HG03432 (cell line): ENCODE data around the gene WHRN.

Experiments used
- ATAC-seq: cut with Tn5 transposase; IDR thresholded peaks from one replicate; pipeline ENCODE4 v1.9.1; 2021; ENCODE audit warnings: mild to moderate bottlenecking, moderate library complexity; ENCODE audit not compliant: unreplicated experiment

Gene WHRN

GRCh38 chr9:114401344-114401743 lies 103.9 kb downstream of the WHRN start:
- no peak for ATAC-seq

- no peak for ATAC-seq
Observed at GRCh38 chr9:114400772-114401171, 104.5 kb downstream of the WHRN start.

- ATAC-seq: no peak
Observed at GRCh38 chr9:114400219-114400618, 105.1 kb downstream of the WHRN start.

GRCh38 chr9:114399381-114399780 lies 105.9 kb downstream of the WHRN start:
- no peak for ATAC-seq

GRCh38 chr9:114397848-114398605 lies 107.2 kb downstream of the WHRN start:
- peak; percentile 85 for ATAC-seq

GRCh38 chr9:114397219-114397847 lies 107.9 kb downstream of the WHRN start:
- no peak for ATAC-seq

- ATAC-seq: no peak
Observed at GRCh38 chr9:114396558-114397218, 108.6 kb downstream of the WHRN start.

GRCh38 chr9:114395768-114396167 lies 109.5 kb downstream of the WHRN start:
- no peak for ATAC-seq

- no peak for ATAC-seq
Observed at GRCh38 chr9:114395334-114395617, 110.0 kb downstream of the WHRN start.

GRCh38 chr9:114394523-114395333 lies 110.5 kb downstream of the WHRN start:
- no peak for ATAC-seq

- ATAC-seq: no peak
Observed at GRCh38 chr9:114392749-114393112, 112.5 kb downstream of the WHRN start.

- ATAC-seq: no peak
Observed at GRCh38 chr9:114390952-114391351, 114.3 kb downstream of the WHRN start.

GRCh38 chr9:114389612-114390368 lies 115.5 kb downstream of the WHRN start:
- ATAC-seq: no peak

GRCh38 chr9:114388764-114389375 lies 116.4 kb downstream of the WHRN start:
- no peak for ATAC-seq

GRCh38 chr9:114388357-114388682 lies 117.0 kb downstream of the WHRN start:
- ATAC-seq: no peak

- ATAC-seq: peak; percentile 35
Observed at GRCh38 chr9:114387680-114388356, 117.5 kb downstream of the WHRN start, which contains the start of gene AKNA. Gene AKNA, minus strand, starts transcription at chr9:114387982. Its CDS starts 6,649 bp downstream, at chr9:114381333.

GRCh38 chr9:114386886-114387679 lies 118.2 kb downstream of the WHRN start:
- no peak for ATAC-seq

GRCh38 chr9:114386361-114386885 lies 118.8 kb downstream of the WHRN start:
- ATAC-seq: no peak
